T-helper 1 cell treated with Interleukin-12 subunit alpha and Interleukin-12 subunit beta and Interleukin-4 antibody, amounts not matched to agents 30 ng/mL and 1 ng/mL, for 36 hours (primary cell): ENCODE data around the gene NAPSA. TPM values are rescaled to one million over a fixed set of nuclear protein-coding genes. Genes with fewer than 3 reads are reported as not detected.

ENCODE experiments used
- intact Hi-C: fragments of 100-400 bp; cut with micrococcal nuclease; formaldehyde crosslinking; loops from one replicate; pipeline ENCODE4 v1.15.1; 2024
- total RNA-seq: library from RNA; stranded (reverse); gene quantifications from 2 replicates; pipeline ENCODE4 v1.2.3, GENCODE V29; 2022

NAPSA gene
- total RNA-seq, 1 donor from 2014 or later: 8.3 TPM

DNA sequence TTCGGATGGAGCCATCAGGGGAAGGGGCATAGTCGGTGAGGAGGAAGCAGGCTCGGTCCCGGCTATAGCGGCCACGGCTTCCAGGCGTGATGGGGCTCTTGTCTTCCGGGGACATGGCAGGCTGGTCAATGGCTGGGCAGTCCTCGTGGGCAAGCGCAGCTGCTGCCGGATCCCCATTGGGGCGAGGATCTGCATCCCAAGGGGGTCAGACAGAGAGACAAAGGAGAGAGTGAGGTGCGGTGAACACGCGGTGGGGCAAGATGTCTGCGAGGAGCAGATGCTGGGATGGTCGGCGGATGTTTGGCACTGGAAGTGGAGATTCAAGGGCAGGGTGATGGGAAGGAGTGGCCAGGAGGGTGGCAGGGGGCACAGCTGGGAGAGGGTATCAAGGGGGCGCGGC lies 44.8 kb downstream of the NAPSA start:
- intact Hi-C loops: no loop called here

- intact Hi-C loops: no loop called here
Observed at GRCh38 chr19:50320051-50320450, 45.4 kb downstream of the NAPSA start.

- intact Hi-C loops: no loop called here
Observed at GRCh38 chr19:50319156-50319555, 46.3 kb downstream of the NAPSA start.

GRCh38 chr19:50318438-50318837 lies 47.0 kb downstream of the NAPSA start:
- intact Hi-C loops: no loop called here

GRCh38 chr19:50317115-50317514 lies 48.3 kb downstream of the NAPSA start:
- intact Hi-C loops: no loop called here

DNA sequence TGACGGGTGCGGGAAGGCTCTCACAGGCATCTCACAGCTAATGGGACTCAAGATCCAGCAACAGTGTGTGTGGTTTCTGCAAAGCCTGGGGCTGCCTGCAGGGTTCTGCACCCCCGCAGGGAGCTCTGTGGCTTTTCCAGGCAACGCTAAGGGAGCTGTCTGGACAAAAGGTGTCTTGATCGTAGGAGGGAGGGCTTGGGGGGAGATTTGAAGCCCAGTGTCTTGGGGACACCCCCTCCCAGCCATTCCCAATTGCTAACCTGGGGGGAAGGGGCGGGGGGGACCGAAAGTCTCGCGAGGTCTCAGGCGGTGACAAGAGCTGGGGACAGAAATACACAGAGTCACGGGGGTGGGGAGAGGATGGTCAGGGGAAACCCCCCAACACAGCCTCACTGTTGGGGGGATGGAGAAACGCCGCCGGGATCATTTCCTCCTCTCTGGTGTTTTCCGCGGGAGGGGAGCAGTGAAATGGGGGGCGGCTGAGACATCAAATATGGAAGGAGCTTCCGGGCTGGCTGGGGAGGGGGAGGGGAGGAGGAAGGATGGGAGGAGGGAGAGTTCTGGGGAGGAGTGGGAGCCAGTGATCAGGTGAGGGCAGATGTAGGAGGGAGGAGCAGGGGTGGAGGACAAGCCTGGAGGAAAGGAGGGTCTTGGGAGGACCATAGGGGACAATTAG lies 49.5 kb downstream of the NAPSA start:
- intact Hi-C loops: loop anchor here (1.0 kb wide), 1 partner anchor 9 kb away; no protein-coding TSS in a partner anchor

DNA sequence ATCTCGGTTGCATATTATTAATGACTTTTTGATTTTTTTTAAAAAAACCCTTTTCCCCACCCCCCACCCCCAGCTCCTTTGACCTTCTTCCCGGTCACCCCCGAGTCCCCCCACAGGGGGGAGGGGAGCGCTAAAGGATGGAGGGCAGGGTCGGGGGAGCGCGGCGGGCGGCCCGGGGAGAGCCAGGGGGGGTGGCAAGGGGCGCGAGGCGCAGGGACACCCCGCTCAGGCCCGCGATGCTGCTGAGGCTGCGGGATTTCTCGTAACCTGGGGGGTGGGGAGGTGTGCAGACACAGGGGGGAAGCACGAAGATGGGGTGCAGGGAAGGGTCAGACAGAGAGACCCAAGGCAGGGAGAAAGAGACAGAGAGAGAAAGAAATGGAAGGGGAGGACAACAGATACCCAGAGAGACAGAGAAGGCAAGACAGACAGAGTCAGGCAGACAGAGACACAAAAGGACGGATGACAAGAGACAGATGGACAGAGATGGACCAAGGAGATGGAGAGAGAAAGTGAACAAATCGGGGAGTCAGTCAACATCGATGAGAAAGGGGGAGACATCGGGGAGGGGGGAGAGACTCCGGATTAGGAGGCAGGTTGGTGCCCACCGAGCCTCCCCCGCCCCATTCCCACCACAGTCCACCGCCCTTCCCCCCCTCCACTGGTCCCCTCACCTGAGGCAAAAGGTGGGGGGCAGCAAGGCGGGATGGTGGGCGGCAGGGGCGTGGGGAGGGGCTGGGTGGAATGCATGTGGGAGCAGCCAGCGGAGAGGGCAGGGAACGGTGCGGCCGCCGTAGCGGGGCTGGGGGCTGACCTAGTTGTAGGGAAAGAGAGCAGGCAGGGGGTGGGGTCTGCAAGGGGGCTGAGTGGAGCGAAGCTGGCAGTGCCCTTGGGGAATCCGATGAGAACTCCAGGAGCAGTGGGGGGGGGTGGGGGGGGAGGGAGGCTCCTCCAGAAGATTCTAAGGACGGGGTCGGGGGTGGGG lies 50.4 kb downstream of the NAPSA start:
- intact Hi-C loops: no loop called here

DNA sequence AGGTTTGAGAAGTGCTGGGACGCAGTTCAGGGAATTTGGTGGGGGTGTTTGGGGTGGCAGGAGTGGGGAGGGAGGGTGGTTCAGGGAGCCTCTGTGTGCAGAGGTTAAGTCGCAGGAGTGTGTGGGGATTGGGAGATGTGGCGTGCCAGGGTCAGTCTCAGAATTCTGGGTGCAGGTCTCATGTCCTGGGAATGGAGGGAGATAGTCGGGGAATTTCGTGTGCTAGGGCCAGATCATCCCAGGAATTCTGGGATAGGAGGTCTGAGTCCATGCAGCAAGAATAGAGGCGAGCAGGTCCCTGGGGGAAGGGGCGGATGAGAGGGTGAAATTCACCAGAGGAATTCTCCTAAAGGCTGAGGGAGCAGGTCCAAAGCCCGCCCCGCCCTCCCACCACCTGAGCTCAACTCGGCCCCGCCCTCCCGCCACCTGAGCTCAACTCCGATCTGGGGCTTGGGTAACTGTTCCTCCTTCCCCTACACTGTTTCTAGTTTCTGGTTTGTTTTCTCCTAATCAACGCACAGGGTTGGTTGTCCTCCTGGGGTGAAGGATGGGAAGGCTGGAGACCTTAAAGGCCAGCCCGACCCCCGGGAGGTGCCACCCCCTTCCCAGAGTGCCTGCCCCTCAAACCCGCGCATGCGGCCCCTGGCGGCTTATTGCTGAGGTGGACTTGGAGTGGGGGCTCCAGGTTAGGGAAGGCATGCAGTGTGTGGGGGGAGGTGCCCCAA lies 51.5 kb downstream of the NAPSA start:
- intact Hi-C loops: no loop called here

- intact Hi-C loops: no loop called here
Observed at GRCh38 chr19:50312967-50313811, 52.2 kb downstream of the NAPSA start.

DNA sequence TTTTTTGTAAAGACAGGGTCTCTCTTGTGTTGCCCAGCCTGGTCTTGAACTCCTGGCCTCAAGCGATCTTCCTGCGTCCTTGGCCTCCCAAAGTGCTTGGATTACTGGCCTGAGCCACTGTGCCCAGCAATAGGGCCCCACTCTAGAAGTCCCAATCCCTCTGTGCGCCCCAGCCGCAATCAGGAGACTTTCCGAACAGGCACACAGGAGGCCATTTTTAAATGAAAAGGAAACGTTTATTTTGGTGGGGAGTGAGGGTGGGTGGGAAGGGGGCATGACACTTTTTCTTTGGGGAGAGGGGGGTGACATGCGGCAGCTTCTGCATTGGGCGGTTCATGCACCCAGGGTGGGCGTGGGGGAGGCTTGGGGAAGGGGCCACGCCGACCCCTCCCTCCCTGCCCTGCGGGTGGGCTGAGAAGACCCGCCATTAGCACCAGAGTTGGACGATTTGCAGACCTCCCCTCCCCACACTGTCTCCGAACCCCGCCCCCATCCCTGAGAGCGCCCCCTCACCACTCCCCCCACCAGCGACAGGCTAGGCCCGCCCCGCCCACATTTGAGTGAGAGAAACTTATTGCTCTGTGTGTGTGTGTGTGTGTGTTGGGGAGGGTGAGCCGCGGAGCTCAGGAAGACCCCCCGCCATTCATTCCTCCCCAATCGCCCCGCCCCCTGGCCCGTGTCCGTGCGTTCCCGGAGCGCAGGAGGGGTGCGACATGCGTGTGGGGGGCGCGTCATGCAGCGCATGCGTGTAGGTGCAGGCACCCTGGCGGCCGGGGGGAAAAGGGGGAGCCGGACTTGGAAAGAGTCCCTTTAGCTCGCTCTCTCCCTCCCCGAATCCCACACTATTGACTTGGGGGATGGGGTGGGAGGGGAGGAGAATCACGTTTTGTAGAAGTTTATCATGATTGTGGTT lies 53.5 kb downstream of the NAPSA start:
- intact Hi-C loops: no loop called here

- intact Hi-C loops: no loop called here
Observed at GRCh38 chr19:50310759-50311465, 54.5 kb downstream of the NAPSA start.

- intact Hi-C loops: no loop called here
Observed at GRCh38 chr19:50309396-50310125, 55.9 kb downstream of the NAPSA start.

- intact Hi-C loops: no loop called here
Observed at GRCh38 chr19:50308991-50309390, 56.4 kb downstream of the NAPSA start.

Other genes starting within 250 kb of the NAPSA start
- gene IZUMO2, start 202.4 kb downstream of the NAPSA start, total RNA-seq: not detected in 2 replicates
- not detected in 2 replicates for gene MYH14, start 162.0 kb downstream of the NAPSA start, total RNA-seq
- gene KCNC3, start 36.3 kb downstream of the NAPSA start, total RNA-seq: 16.0 and 17.2 TPM in 2 replicates
- gene NR1H2, start 10.8 kb upstream of the NAPSA start, total RNA-seq: 67.4 and 72.1 TPM in 2 replicates
- gene POLD1, start 18.7 kb upstream of the NAPSA start, total RNA-seq: 105 and 120 TPM in 2 replicates
- 0.86 and 0.95 TPM in 2 replicates for gene SPIB, start 53.3 kb upstream of the NAPSA start, total RNA-seq
- gene MYBPC2, start 67.3 kb upstream of the NAPSA start, total RNA-seq: 0.44 and 0.76 TPM in 2 replicates
- gene EMC10, start 110.9 kb upstream of the NAPSA start, total RNA-seq: 81.8 and 81.9 TPM in 2 replicates
- 0.22 and 0.37 TPM in 2 replicates for gene GARIN5A, start 111.2 kb upstream of the NAPSA start, total RNA-seq
- 40.0 and 40.5 TPM in 2 replicates for gene JOSD2, start 145.6 kb upstream of the NAPSA start, total RNA-seq
- gene ASPDH, start 148.3 kb upstream of the NAPSA start, total RNA-seq: not detected in 2 replicates
- not detected in 2 replicates for gene LRRC4B, start 202.8 kb upstream of the NAPSA start, total RNA-seq